ENCODE data around the gene ZKSCAN8. TPM values are rescaled to one million over a fixed set of nuclear protein-coding genes. Genes with fewer than 3 reads are reported as not detected.
"Not testable (repeated sequence)": the region's sequence is repeated elsewhere in the genome, so short reads cannot be mapped to it uniquely, and the experiment has no call there.

Gene ZKSCAN8
- total RNA-seq, 4 donors from 2014 or later = 2.2 to 17.5 (median 5.9) TPM

- no peak for TF ChIP-seq CTCF (IDR thresholded peaks at IDR 0.05)
- TF ChIP-seq POLR2A (IDR thresholded peaks at IDR 0.05) = no peak
- no peak overlapping the region for H3K27ac ChIP-seq
- no peak overlapping the region for H3K4me3 ChIP-seq
- H3K4me1 ChIP-seq = peaks cover 6 to 25% (median 7%) of the 10 kb centered on the region in 3 donors
- H3K27me3 ChIP-seq = no peaks in the 10 kb centered on the region
- H3K9me3 ChIP-seq = no peaks in the 10 kb centered on the region
- peaks cover 0 to 52% (median 7%) of the 10 kb centered on the region in 3 donors for H3K36me3 ChIP-seq
- DNase-seq = no peak
- 87 to 96% methylated on average over 2 of the region's 2 CpGs for WGBS, 2 donors
- intact Hi-C loops (cut with DNase I) = no loop called here
Measured at GRCh38 chr6:28121876-28122275, 19.8 kb upstream of the ZKSCAN8 start.

- 94 to 95% methylated on average over 5 of the region's 5 CpGs for WGBS, 2 donors
- H3K27me3 ChIP-seq; H3K9me3 ChIP-seq; H3K4me3 ChIP-seq; H3K27ac ChIP-seq; intact Hi-C loops (cut with DNase I); DNase-seq: not testable (repeated sequence)
- peaks cover 6 to 25% (median 7%) of the 10 kb centered on the region in 3 donors for H3K4me1 ChIP-seq
- peaks cover 0 to 52% (median 8%) of the 10 kb centered on the region in 3 donors for H3K36me3 ChIP-seq
Measured at GRCh38 chr6:28122283-28122682, 19.4 kb upstream of the ZKSCAN8 start.

DNA sequence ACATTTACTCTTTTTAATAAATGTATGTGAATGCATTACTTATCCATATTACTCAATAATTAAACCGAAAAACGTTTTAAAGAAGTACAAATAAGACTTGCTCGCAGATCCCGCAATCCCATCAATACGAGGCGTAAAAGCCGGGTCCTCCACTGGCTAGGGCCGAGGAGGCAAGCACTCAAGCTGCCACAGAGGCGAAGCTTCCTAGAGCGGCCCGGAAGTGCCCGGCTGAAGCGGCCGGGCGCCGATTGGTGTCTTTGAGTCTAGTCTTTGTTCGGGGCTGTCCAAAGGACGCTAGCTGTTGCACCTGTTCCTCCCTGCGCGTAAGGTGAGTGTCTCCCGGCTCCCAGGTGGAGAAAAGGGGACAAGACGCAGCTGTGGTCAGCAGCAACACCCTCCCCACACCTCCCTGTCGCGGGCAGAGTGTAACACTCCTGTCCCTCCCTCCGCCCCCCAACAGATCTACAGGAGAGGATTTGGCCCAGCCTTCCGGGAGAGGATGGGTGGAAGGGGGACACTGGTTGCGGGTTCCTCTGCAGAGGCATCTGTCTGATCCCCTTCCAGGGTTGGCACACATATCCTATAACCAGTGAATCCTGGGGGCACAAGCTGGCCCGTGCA is 17.2 kb upstream of the ZKSCAN8 start, which contains the start of gene ZSCAN16:
Gene ZSCAN16, plus strand, starts transcription at position 260 of the 621 bp plus-strand sequence. CDS start 835 bp downstream, outside the sequence.
- TF ChIP-seq POLR2A (IDR thresholded peaks at IDR 0.05) (no peak), CTCF (IDR thresholded peaks at IDR 0.05) (no peak)
- peak; percentile 10 for DNase-seq
- H3K36me3 ChIP-seq = peaks cover 0 to 53% (median 14%) of the 10 kb centered on the region in 3 donors
- intact Hi-C loops (cut with DNase I) = no loop called here
- H3K9me3 ChIP-seq = no peaks in the 10 kb centered on the region
- 0 to 4% methylated on average over 20 to 25 of the region's 28 CpGs for whole genome bisulfite sequencing, 2 donors
- peaks cover 6 to 25% (median 7%) of the 10 kb centered on the region in 3 donors for H3K4me1 ChIP-seq
- H3K27me3 ChIP-seq = no peaks in the 10 kb centered on the region
- peak within 1 kb of the TSS; percentile 48 to 71 (median 67) for H3K4me3 ChIP-seq
- H3K27ac ChIP-seq = peak within 1 kb of the TSS; percentile 53 to 81 (median 74)

DNA sequence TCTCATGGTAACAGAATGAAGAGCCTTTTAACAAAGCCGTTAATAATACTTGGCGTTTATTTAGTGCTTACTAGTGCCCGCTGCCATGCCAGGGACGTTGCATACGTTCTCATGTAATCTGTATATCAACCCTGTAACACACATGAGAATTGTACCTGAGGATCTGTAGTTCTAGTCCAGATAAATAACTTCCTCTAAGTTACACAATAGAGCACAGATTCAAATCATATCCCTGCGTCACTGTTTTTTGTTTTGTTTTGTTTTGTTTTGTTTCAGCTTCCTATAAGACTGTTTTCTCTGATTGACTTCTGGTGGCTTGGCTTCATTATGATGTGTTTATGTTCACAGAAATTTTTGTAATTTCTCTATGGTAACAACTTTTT is 16.7 kb upstream of the ZKSCAN8 start:
- intact Hi-C loops (cut with DNase I) = no loop called here
- Histone ChIP-seq H3K9me3 (no peaks in the 10 kb centered on the region), H3K27me3 (no peaks in the 10 kb centered on the region), H3K36me3 (peaks cover 0 to 53% (median 14%) of the 10 kb centered on the region in 3 donors), H3K4me1 (peaks cover 6 to 25% (median 7%) of the 10 kb centered on the region in 3 donors), H3K4me3 (peak overlapping the region; percentile 48 to 71 (median 67)), H3K27ac (peak overlapping the region; percentile 53 to 81 (median 74))
- WGBS, 2 donors = 5 to 6% methylated on average over 6 of the region's 6 CpGs
- TF ChIP-seq CTCF (IDR thresholded peaks at IDR 0.05) (no peak), POLR2A (IDR thresholded peaks at IDR 0.05) (no peak)
- no peak for DNase-seq

DNA sequence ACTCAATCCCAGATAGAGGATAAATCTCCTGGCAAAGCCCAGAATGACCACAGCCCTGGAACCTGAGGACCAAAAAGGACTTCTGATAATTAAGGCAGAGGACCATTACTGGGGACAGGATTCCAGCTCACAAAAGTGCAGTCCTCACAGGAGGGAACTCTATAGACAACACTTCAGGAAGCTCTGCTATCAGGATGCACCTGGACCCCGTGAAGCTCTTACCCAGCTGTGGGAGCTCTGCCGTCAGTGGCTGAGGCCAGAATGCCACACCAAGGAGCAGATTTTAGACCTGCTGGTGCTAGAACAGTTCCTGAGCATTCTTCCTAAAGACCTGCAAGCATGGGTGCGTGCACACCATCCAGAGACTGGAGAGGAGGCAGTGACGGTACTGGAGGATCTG is 16.3 kb upstream of the ZKSCAN8 start:
- Histone ChIP-seq H3K4me1 (peaks cover 6 to 25% (median 7%) of the 10 kb centered on the region in 3 donors), H3K9me3 (no peaks in the 10 kb centered on the region), H3K27me3 (no peaks in the 10 kb centered on the region), H3K36me3 (peaks cover 0 to 53% (median 14%) of the 10 kb centered on the region in 3 donors), H3K27ac (no peak overlapping the region), H3K4me3 (no peak overlapping the region)
- no peak for DNase-seq
- no peak for TF ChIP-seq CTCF (IDR thresholded peaks at IDR 0.05)
- no peak for TF ChIP-seq POLR2A (IDR thresholded peaks at IDR 0.05)
- intact Hi-C loops (cut with DNase I) = no loop called here
- WGBS, 2 donors = 66 to 81% methylated on average over 4 of the region's 4 CpGs

All from esophagus squamous epithelium (tissue), 5 donors.